AG04450 (cell line): ENCODE results near the gene NUDT8. TPM values are rescaled to one million over a fixed set of nuclear protein-coding genes. Genes with fewer than 3 reads are reported as not detected.

ENCODE experiments used
- CTCF ChIA-PET: fragments of 300-600, 350-600 bp; formaldehyde crosslinking; extraction: SDS; loops from one replicate; lab custom pipeline; 2022; ENCODE audit warnings: antibody characterized with exemption, inconsistent platforms; lab: Charles Lee
- POLR2A ChIA-PET: fragments of 350-600 bp; formaldehyde crosslinking; extraction: SDS; loops from one replicate; lab custom pipeline; 2021; ENCODE audit warnings: antibody characterized with exemption, inconsistent platforms; lab: Yijun Ruan, JAX
- DNase-seq: peaks from one replicate; pipeline ENCODE4 v3.0.0-alpha.2; 2011; ENCODE audit warnings: low read depth, low spot score
- H3K27ac ChIP-seq: one replicate; pipeline ENCODE4 v1.5.1; 2012; ENCODE audit warnings: low read depth, low read length, control low read depth
- H3K27me3 ChIP-seq: one replicate; pipeline ENCODE4 v1.6.0; 2012; ENCODE audit warnings: low read length; ENCODE audit not compliant: control insufficient read depth, insufficient read depth
- H3K4me3 ChIP-seq: 2 replicates; pipeline ENCODE4 v1.5.1; 2011; ENCODE audit warnings: mild to moderate bottlenecking, low read depth, low read length, control low read depth
- H3K9me3 ChIP-seq: 2 replicates; pipeline ENCODE4 v1.5.1; 2012; ENCODE audit warnings: low read length; ENCODE audit not compliant: control insufficient read depth, insufficient read depth
- CTCF ChIP-seq: IDR thresholded peaks from 2 replicates; pipeline ENCODE4 v1.5.1; 2011; ENCODE audit warnings: low read depth, low read length, control low read depth, inconsistent platforms
- polyA plus RNA-seq: library from polyadenylated mRNA; depleted of rRNA; stranded (reverse); fragments of >200 nt; gene quantifications from 2 replicates; pipeline ENCODE4 v1.2.3, GENCODE V29; 2011

NUDT8 gene
- polyA plus RNA-seq, 1 experiment, result 0.40 TPM

- Histone ChIP-seq H3K4me3 (no peak overlapping the region), H3K27ac (no peak overlapping the region), H3K27me3 (peaks cover 11% of the 10 kb centered on the region), H3K9me3 (peaks cover 6% of the 10 kb centered on the region)
- ChIA-PET POLR2A (interaction anchor here (0.6 kb wide), 1 partner anchor 190 kb away, joined by 3 read pairs; no protein-coding TSS in a partner anchor), CTCF (interaction anchor here (0.5 to 1.0 kb wide), 3 partner anchors 22 to 580 kb away, joined by 3 to 4 read pairs (median 3); partner anchors contain the start of gene NUDT8)
- no peak for DNase-seq
- no peak for TF ChIP-seq CTCF
These were observed 22.4 kb upstream of the NUDT8 start for GRCh38 chr11:67651976-67652781.

- CTCF ChIA-PET, result interaction anchor here (1.1 kb wide), 1 partner anchor 9 kb away, joined by 3 read pairs; no protein-coding TSS in a partner anchor
- Histone ChIP-seq H3K27ac (no peak overlapping the region), H3K9me3 (no peaks in the 10 kb centered on the region; the same call in 1 of the 2 replicates), H3K27me3 (peaks cover 14% of the 10 kb centered on the region), H3K4me3 (no peak overlapping the region)
- no peak for TF ChIP-seq CTCF
- POLR2A ChIA-PET, result no interaction called here
- no peak for DNase-seq
These were observed 20.1 kb upstream of the NUDT8 start for GRCh38 chr11:67649634-67650510.

GRCh38 chr11:67648796-67649613 lies 19.3 kb upstream of the NUDT8 start:
- ChIA-PET POLR2A (no interaction called here), CTCF (interaction anchor here (1.4 to 1.5 kb wide), 2 partner anchors 18 to 35 kb away, joined by 3 to 4 read pairs; no protein-coding TSS in a partner anchor)
- TF ChIP-seq CTCF, result no peak
- H3K27ac ChIP-seq, result no peak overlapping the region
- peaks cover 8% of the 10 kb centered on the region for H3K9me3 ChIP-seq
- no peak overlapping the region for H3K4me3 ChIP-seq
- no peak for DNase-seq
- peaks cover 14% of the 10 kb centered on the region for H3K27me3 ChIP-seq

- Histone ChIP-seq H3K9me3 (peaks cover 13% of the 10 kb centered on the region), H3K27ac (no peak overlapping the region), H3K4me3 (no peak overlapping the region), H3K27me3 (peaks cover 14% of the 10 kb centered on the region)
- peak; percentile 26; the same call in 1 of the 2 replicates for TF ChIP-seq CTCF
- ChIA-PET CTCF (interaction anchor here (1.4 to 1.5 kb wide), 2 partner anchors 17 to 34 kb away, joined by 3 to 4 read pairs; no protein-coding TSS in a partner anchor), POLR2A (no interaction called here)
- no peak for DNase-seq
These were observed 18.5 kb upstream of the NUDT8 start for GRCh38 chr11:67648140-67648795.
